Hepatocyte (in vitro differentiated cells): ENCODE data around the gene SPRED2. TPM values are rescaled to one million over a fixed set of nuclear protein-coding genes. Genes with fewer than 3 reads are reported as not detected.
A peak's percentile ranks its signal among the peaks of the same experiment; 100 is the strongest.

Source experiments
- DNase-seq: peaks from one replicate; pipeline ENCODE4 v3.0.0-alpha.2; 2016; ENCODE audit warnings: low spot score
- H2AFZ ChIP-seq: fragments of 200-600 bp; sonication (generic); 2 replicates; pipeline ENCODE4 v1.6.0; 2016; ENCODE audit warnings: antibody characterized with exemption, mild to moderate bottlenecking
- H3K27ac ChIP-seq: fragments of 200-600 bp; sonication (generic); 2 replicates; pipeline ENCODE4 v1.5.1; 2016; ENCODE audit warnings: mild to moderate bottlenecking
- H3K27me3 ChIP-seq: fragments of 200-600 bp; sonication (generic); 2 replicates; pipeline ENCODE4 v1.6.1; 2016
- H3K36me3 ChIP-seq: fragments of 200-600 bp; sonication (generic); replicated peaks from 2 replicates; pipeline ENCODE4 v1.5.1; 2016; ENCODE audit warnings: low read depth; ENCODE audit not compliant: insufficient read depth
- H3K4me1 ChIP-seq: fragments of 200-600 bp; sonication (generic); 2 replicates; pipeline ENCODE4 v1.5.1; 2016; ENCODE audit warnings: mild to moderate bottlenecking, moderate library complexity; ENCODE audit not compliant: insufficient read depth
- H3K4me2 ChIP-seq: fragments of 200-600 bp; sonication (generic); 2 replicates; pipeline ENCODE4 v1.6.0; 2016
- H3K4me3 ChIP-seq: fragments of 200-600 bp; sonication (generic); 2 replicates; pipeline ENCODE4 v1.5.1; 2016; ENCODE audit warnings: mild to moderate bottlenecking
- H3K79me2 ChIP-seq: fragments of 200-600 bp; sonication (generic); 2 replicates; pipeline ENCODE4 v1.6.0; 2017; ENCODE audit warnings: mild to moderate bottlenecking
- H3K9me2 ChIP-seq: fragments of 200-600 bp; sonication (generic); replicated peaks from 2 replicates; pipeline ENCODE4 v1.6.0; 2017; ENCODE audit warnings: mild to moderate bottlenecking; ENCODE audit not compliant: insufficient read depth
- H3K9me3 ChIP-seq: fragments of 200-600 bp; sonication (generic); 2 replicates; pipeline ENCODE4 v1.5.1; 2016; ENCODE audit warnings: low read depth, mild to moderate bottlenecking
- H4K20me1 ChIP-seq: fragments of 200-600 bp; sonication (generic); 2 replicates; pipeline ENCODE4 v1.6.0; 2016; ENCODE audit warnings: mild to moderate bottlenecking; ENCODE audit not compliant: insufficient read depth, poor library complexity, severe bottlenecking
- CTCF ChIP-seq: fragments of 200-600 bp; sonication (generic); IDR thresholded peaks from 2 replicates; pipeline ENCODE4 v1.5.1; 2016; ENCODE audit warnings: antibody characterized with exemption, mild to moderate bottlenecking; ENCODE audit not compliant: poor library complexity
- EZH2 ChIP-seq: fragments of 200-600 bp; sonication (generic); IDR thresholded peaks from 2 replicates; pipeline ENCODE4 v1.6.1; 2016; ENCODE audit warnings: antibody characterized with exemption, mild to moderate bottlenecking, borderline replicate concordance
- EZH2phosphoT487 ChIP-seq: fragments of 200-600 bp; sonication (generic); IDR thresholded peaks from one replicate; pipeline ENCODE4 v1.6.1; 2018; ENCODE audit warnings: antibody characterized with exemption, mild to moderate bottlenecking, low read depth, moderate library complexity; ENCODE audit not compliant: unreplicated experiment, severe bottlenecking
- WGBS: methylation state at CpG from one replicate; pipeline ENCODE4 v1.1.6; 2016; ENCODE audit warnings: low lambda C conversion rate; ENCODE audit errors: missing lambda C conversion rate; 5-methylcytosine and 5-hydroxymethylcytosine counted together
- polyA plus RNA-seq: library from polyadenylated mRNA; unstranded; fragments of >200 nt; fragmentation: Nextera tagmentation; extraction: Ambion mirVana; gene quantifications from 2 replicates; pipeline ENCODE4 v1.2.1, GENCODE V29; 2016
- total RNA-seq: library from RNA; depleted of rRNA; stranded (reverse); fragments of >200 nt; gene quantifications from 2 replicates; pipeline ENCODE4 v1.2.3, GENCODE V29; 2014

The SPRED2 gene
- total and polyA plus RNA-seq, 2 experiments from 2014 or later: 12.7 to 14.1 TPM

- 93% methylated on average over 6 of the region's 6 CpGs for WGBS
Measured at GRCh38 chr2:65360441-65360840, 72.0 kb downstream of the SPRED2 start.

GRCh38 chr2:65358678-65359400 lies 73.6 kb downstream of the SPRED2 start:
- H4K20me1 ChIP-seq: no peaks in the 10 kb centered on the region
- no peaks in the 10 kb centered on the region for H3K36me3 ChIP-seq
- H3K27me3 ChIP-seq: no peaks in the 10 kb centered on the region
- peaks cover 20% of the 10 kb centered on the region for H3K4me1 ChIP-seq
- peaks cover 81% of the 10 kb centered on the region for H3K79me2 ChIP-seq
- no peak overlapping the region for H2AFZ ChIP-seq
- DNase-seq: no peak
- H3K4me3 ChIP-seq: no peak overlapping the region
- H3K27ac ChIP-seq: peak overlapping the region; percentile 14
- TF ChIP-seq EZH2phosphoT487 (no peak), CTCF (no peak)
- H3K9me3 ChIP-seq: no peaks in the 10 kb centered on the region
- no peak overlapping the region for H3K4me2 ChIP-seq
- no peaks in the 10 kb centered on the region for H3K9me2 ChIP-seq
- 88% methylated on average over 7 of the region's 7 CpGs for WGBS

More at GRCh38 chr2:65360441-65360840, 72.0 kb downstream of the SPRED2 start:
- H3K4me2 ChIP-seq: no peak overlapping the region
- no peaks in the 10 kb centered on the region for H3K9me2 ChIP-seq
- H3K9me3 ChIP-seq: no peaks in the 10 kb centered on the region
- no peak for DNase-seq
- no peak overlapping the region for H2AFZ ChIP-seq
- peaks cover 82% of the 10 kb centered on the region for H3K79me2 ChIP-seq
- TF ChIP-seq EZH2 (no peak), CTCF (no peak)
- H3K36me3 ChIP-seq: no peaks in the 10 kb centered on the region
- H3K27ac ChIP-seq: no peak overlapping the region
- H4K20me1 ChIP-seq: no peaks in the 10 kb centered on the region
- no peaks in the 10 kb centered on the region for H3K27me3 ChIP-seq
- peaks cover 32% of the 10 kb centered on the region for H3K4me1 ChIP-seq
- H3K4me3 ChIP-seq: no peak overlapping the region

GRCh38 chr2:65357959-65358294 lies 74.5 kb downstream of the SPRED2 start:
- Histone ChIP-seq H3K4me1 (peaks cover 19% of the 10 kb centered on the region), H3K9me3 (no peaks in the 10 kb centered on the region), H2AFZ (no peak overlapping the region), H3K4me2 (no peak overlapping the region), H3K9me2 (no peaks in the 10 kb centered on the region), H3K27ac (peak overlapping the region; percentile 5), H3K36me3 (no peaks in the 10 kb centered on the region), H3K79me2 (peaks cover 89% of the 10 kb centered on the region), H3K27me3 (no peaks in the 10 kb centered on the region), H4K20me1 (no peaks in the 10 kb centered on the region), H3K4me3 (no peak overlapping the region)
- DNase-seq: no peak
- no peak for TF ChIP-seq EZH2phosphoT487
- TF ChIP-seq CTCF: no peak
- TF ChIP-seq EZH2: no peak
